ENCODE measurements around the gene ARL8B.

The ARL8B gene

GRCh38 chr3:5217824-5218595 is 95.9 kb downstream of the ARL8B start:
- no peak for DNase-seq

GRCh38 chr3:5218815-5219214 is 96.7 kb downstream of the ARL8B start:
- no peak for DNase-seq

GRCh38 chr3:5219216-5219615 is 97.1 kb downstream of the ARL8B start:
- no peak for DNase-seq

DNA sequence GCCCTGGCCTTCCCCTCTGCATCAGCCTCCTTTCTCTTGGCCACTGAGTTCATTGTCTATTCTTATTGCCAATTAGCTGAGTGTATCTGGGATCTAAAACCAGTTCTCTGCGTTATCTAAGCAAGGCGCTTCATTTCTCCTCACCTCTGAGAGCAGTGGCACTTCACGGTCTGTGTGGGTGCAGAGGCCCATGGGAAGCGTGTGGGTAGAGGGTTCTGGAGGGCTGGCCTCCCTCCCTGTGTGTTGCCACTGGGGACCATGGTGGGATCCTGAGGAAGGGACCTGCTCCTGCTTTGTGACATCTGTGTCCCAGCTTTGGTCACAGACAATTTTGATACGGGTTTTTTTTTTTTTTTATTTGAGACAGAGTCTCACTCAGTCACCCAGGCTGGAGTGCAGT is 98.1 kb downstream of the ARL8B start:
- no peak for DNase-seq

DNA sequence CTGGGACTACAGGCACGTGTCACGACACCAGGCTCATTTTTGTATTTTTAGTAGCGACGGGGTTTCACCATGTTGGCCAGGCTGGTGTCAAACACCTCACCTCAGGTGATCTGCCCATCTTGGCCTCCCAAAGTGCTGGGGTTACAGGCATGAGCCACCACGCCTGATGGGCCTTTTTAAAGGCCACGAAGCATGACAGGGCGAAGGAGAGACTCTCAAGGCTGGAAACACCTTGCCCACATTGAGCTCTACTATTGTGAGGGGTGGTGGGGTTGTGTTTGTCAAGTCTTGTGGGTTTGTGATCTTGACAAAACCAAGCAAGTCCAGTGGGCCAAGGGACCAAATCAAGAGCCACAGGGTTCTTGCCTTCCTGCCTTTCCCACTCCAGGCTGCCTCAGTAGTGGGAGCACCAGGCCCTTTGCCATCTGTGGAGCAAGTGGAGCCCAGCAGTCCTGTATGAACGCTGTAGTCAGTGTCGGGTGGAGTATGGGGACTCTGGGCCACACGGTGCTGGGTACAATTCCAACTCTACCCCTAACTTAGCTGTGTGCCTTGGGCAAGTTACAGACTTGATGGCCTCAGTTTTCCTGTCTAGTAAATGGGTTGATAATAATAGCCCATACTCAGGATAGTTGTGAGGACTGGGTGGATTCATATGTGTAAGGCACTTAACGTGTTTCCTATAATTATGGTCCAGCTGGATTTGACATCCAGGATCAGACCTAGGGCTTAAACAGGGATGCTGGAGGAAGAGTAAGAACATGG is 98.8 kb downstream of the ARL8B start:
- no peak for DNase-seq

DNA sequence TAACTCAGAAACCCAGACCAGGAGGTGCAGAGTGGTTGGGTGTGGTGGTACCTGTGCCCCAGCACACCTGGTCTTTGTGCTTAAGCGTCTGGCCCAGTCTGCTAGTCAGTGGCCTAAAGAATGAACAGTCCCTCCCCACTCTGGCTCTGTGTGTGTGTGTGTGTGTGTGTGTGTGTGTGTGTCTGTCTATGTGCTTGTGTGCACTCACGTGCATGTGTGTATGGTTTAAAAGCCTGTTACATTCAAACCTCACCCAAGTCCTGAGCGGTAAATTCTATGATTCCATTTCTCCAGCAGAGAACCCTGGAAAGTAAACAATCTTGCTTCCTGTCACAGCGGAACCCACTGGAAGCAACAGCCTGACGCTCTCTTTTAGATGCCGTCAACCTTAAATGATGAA is 99.6 kb downstream of the ARL8B start:
- no peak for DNase-seq

DNA sequence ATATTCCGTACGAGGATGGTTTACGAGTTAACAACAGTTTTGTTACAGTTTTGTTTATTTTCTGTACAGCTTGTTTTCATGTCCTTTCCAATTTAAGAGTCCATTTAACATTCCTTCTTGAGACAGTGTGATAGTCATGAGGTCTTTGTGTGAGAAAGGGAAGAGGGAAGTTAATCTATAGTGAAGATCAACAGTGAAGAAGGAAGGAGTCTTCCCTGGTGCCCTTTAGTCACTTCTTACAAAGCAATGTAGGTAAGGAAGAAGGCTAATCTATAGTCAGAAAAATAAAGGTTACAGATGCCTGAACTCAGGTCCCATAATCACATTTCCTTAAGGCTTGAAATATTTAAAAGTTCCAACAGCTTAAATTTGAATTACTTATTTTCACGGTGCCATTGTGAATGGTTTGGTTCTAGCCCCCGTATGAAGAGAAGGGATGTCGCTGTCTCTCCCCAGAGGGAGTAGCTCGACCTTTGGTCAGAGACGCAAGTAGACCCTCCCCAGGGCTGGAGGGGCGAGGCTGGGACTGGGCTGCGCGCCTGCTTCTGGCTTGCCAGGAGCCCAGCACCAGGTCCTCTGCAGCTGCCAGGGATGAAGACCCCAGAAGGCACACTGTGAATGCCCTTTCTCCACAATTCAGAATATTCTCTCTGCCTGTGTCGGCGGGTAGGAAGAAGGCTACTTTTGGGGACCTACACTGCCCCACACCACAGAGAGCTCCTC is 100.4 kb downstream of the ARL8B start:
- no peak for DNase-seq

GRCh38 chr3:5226783-5227182 is 104.7 kb downstream of the ARL8B start:
- no peak for DNase-seq

GRCh38 chr3:5227812-5228211 is 105.7 kb downstream of the ARL8B start:
- no peak for DNase-seq

DNA sequence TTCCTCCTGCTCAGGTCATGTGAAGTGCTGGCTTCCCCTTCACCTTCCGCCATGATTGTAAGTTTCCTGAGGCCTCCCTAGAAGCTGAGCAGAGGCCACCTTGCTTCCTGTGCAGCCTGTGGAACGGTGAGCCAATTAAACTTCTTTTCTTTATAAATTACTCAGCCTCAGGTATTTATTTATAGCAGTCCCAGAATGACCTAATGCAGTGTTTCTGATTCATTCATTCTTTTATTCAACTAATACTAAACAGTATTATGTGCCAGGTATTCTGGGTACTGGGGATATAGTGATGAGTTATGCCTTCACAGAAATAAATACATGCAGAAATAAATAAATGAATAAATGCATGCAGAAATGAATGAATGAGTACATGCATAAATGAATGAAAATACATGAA is 107.3 kb downstream of the ARL8B start:
- DNase-seq, result no peak
